ENCODE results near the gene ACTN4.

ACTN4 gene

DNA sequence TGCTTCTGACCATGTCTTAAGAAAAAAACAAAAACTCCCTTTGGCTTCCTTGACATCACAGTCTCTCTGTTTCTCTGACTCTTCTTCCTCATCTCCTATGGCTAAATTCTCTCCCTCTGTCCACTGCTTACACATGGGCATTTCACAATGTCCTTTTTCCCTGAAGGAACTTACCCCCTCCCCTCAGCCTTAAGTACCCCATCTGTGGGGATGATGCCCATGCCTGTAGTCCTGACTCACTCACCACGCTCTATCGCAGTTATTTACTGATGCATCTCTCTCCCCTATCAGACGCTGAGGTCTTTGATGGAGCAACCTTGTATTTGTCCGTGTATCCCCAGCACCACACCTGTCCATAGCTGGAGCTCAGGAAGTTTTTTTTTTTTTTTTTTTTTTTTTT lies 32.4 kb downstream of the ACTN4 start:
- DNase-seq, result no peak

DNA sequence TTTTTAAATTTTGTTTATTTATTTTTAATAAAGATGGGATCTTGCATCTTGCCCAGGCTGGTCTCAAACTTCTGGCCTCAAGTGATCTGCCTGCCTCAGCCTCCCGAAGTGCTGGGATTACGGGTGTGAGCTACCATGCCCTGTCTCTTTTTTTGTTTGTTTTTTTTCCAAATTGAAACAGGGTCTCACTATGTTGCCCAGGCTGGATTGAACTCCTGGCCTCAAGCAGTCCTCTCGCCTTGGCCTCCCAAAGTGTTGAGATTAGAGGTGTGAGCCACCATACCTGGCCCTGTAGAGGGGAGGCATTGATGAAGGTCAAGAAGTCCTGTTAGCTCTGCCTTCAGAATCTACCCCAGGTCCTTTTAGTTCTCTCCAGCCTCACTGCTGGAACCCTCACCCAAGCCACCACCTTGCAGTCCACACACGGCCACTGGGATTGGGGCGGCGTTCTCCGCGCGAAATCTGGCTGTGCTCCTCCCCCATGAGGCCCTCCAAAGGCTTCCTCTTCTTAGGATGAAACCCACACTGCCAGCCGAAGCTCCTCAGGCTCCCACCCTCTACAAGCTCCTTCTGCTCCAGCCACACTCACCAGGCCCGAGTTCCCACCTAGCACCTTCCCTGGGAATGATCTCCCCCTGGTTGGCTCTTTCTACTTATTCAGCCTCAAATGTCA lies 34.9 kb downstream of the ACTN4 start:
- no peak for DNase-seq

DNA sequence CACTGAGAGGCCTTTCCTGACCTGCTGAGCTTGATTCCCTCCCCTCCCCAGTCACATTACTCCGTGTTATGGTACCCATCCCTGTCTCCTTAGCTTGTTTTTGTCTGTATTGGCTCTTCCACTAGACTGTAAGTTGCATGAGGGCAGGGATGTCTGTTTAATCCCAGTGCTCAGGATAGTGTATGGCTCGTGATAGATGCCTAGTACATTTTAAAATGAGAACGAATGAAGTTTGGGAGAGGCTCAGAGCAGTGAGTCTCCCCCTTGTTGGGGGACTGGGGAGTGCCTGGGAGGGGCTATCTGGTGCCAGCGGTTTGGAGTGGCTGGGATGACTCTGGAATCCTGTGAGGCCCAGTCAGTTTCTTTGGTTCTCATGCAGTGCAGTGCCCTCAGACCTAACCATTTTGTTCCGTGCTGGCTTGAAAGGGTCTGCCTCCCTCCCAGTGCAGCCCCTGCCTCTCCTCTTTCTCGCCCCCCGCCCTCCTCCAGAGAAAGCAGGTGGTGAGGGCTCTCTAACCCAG lies 35.5 kb downstream of the ACTN4 start:
- DNase-seq, result no peak

DNA sequence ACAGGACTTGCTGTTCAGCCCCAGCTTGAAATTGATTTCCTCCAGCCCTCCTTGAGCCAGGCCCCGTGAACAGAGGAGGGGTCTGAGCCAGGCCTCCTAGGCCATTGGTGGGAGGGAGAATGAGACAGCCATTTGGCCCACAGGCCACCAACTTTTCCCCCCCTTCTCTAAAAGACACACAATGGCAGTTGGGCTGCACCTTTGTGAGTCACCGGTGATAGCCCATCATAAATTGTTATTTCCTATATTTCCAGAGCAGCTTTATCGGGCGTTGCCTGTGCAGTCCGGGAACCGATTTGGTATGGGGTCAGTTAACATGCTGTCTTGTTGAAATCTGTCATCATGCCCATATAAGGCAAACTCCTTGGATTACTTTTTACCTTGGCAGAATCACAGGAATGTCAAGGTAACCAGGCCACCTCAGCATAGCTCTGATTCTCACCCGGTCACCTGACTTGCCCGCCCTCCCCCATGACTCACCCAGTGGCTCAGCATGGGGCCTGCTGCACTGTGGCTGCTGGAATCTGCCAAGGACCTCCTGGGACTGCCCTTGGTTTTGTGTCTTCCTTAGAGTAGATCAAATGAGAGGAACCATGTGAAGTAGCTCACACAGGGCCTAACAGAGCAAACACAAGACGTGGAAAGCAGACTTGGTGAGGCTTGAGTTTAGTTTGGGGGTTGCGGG lies 36.1 kb downstream of the ACTN4 start:
- DNase-seq, result peak; percentile 58

DNA sequence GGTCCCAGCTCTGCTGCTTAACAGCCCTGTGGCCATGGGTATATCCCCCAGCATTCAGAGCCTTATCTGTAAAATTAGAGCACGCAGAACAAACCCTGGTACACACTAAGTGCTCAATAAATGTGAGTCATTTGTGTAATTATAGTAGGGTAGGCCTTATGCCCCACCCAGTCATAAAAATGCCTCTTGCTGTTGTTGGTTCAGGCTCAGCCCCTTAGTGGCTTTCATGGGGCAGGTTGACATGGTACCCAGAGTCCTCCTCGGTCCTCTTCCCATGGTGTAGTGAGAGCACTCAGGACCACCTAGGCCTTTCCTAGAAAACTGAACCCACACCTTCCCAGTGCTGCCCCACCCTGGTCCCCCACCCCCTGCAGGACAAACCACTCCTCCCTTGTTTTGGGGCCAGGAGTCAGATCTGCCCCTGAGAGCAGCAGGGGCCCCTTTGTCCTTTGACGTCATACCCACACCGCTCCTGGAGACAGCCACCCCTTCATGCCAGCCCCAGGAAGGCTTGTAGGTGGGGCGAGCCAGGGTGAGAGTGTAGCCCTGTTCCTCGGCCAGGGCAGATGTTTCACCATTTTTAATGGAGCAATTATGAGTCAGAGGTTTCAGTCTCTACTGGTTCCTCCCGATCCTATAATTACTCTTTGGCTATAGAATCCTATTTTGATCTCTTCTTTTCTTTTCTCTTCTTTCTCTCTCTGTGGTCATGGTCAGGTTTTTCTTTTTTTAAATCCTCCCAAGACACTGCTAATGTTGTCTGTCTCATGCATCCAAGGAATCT lies 36.8 kb downstream of the ACTN4 start:
- no peak for DNase-seq

DNA sequence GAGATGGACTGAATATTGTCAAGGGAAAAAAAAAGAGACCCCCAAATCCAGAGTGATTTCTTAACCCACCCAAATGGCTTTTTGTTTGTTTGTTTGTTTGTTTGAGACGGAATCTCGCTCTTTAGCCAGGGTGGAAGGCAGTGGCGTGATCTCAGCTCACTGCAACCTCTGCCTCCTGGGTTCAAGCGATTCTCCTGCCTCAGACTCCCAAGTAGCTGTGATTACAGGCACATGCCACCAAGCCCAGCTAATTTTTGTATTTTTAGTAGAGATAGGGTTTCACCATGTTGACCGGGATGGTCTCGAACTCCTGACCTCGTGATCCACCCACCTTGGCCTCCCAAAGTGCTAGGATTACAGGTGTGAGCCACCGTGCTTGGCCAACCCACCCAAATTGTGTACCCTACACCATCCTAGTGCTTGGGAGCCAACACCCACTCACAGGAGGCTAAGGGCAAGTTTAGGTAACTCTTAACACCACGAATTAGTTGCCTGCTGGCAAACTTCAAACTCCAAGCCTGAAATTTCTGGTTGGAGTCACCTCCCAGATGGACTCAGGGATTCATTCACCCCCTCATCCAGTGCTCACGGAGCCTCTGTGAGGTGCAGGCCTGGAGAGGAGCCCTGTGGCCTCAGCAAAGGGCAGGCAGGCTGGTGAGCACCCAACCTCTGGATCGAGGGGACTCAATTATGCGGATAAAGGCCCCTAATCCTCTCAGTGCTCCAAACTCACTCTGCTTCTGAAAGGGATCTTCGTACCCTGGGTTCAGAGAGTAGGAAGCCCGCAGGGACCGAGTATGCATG lies 37.6 kb downstream of the ACTN4 start:
- DNase-seq, result no peak

DNA sequence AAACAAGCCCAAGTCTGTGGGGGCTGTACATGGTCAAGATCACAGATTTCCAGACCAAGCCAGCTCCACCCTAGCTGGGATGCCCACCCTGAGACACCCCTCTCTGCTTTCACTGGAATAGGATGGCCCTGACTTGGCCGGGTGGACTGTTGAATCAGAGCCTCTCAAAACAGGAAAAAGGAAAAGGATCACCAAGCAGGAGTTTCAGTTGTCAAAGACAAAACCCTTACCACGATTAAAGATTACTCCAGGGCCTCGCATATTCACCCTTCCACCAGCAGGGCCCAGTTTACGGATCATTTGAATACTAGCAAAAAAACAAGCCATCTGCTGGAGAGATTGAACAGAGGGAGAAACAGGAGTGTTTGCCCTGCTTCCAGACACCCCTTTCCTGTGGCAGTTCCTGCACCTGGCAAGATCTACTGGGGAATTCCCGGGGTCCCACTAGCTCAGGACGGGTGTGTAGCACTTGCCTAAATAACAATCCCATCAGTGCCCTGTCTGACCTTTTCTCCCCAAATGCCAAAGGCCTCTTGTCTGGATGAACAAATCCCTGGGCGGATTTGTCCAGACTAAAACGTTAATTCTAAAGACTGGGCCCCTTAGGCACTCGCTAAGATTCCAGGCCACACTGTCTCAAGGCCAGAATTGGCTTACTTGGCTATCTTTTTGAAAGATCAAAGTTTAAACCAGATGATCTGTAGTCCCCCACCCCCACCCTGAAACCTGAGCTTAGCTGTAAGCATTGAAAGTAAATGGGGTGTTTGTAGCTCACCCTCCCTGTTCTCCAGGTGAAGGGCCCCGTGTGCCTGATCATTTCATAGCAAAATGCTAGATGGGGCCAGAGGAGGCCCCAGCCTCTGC lies 38.4 kb downstream of the ACTN4 start:
- no peak for DNase-seq

DNA sequence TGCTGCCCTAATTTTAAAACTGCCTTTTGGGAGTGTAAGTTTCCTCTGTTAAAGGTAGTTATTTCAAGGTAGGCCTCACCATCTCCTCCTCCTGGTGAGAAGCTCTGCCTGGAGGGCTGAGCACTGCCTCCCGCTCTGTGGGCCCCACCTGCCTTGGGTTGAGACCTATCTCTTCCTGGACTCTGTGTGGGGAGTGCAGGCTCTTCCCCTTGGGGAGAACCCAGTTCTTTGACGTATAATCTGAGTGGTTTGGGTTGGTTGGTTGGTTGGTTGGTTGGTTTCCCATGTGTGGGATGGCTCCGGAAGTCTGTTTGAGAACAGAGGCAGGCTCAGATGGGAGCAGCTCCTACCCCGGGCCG lies 39.1 kb downstream of the ACTN4 start:
- DNase-seq, result no peak

DNA sequence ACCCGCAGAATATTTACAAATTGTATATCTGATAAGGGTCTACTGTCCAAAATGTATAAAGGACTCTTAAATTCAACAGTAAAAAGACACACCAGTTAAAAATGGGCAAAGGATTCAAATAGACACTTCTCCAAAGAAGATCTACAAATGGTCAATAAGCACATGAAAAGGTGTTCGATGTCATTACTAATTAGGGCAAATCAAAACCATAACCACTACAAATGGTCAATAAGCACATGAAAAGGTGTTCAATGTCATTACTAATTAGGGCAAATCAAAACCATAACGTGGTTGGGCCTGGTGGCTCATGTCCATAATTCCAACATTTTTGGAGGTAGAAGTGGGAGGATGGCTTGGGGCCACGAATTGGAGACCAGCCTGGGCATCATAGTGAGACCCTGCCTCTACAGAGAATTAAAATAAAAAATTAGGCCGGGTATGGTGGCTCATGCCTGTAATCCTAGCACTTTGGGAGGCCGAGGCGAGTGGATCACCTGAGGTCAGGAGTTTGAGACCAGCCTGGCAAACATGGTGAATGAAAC lies 40.5 kb downstream of the ACTN4 start:
- no peak for DNase-seq

DNA sequence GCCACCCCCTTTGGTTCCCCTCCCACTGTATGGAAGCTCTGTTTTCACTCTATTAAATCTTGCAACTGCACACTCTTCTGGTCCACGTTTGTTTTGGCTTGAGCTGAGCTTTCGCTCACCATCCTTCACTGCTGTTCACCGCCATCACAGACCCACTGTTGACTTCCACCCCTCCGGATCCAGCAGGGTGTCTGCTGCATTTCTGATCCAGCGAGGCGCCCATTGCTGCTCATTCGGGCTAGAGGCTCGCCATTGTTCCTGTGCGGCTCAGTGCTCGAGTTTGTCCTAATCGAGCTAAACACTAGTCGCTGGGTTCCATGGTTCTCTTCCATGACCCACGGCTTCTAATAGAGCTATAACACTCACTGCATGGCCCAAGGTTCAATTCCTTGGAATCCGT lies 42.7 kb downstream of the ACTN4 start:
- no peak for DNase-seq

DNA sequence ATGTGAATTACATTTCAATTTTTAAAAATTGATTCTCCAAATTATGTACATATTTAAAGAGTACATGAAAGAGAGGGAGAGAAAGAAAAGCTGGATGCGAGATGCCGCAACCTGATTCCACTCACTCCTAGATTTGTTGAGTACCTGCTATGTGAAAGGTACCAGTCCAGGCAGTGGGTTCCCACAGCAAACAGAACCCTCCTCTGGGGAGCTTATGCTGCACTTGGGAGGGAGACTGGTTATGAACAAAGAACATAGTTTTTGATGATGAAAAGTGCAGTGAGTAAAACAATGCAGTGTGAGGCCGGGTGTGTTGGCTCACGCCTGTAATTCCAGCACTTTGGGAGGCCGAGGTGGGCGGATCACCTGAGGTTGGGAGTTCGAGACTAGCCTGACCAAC lies 43.4 kb downstream of the ACTN4 start:
- no peak for DNase-seq

DNA sequence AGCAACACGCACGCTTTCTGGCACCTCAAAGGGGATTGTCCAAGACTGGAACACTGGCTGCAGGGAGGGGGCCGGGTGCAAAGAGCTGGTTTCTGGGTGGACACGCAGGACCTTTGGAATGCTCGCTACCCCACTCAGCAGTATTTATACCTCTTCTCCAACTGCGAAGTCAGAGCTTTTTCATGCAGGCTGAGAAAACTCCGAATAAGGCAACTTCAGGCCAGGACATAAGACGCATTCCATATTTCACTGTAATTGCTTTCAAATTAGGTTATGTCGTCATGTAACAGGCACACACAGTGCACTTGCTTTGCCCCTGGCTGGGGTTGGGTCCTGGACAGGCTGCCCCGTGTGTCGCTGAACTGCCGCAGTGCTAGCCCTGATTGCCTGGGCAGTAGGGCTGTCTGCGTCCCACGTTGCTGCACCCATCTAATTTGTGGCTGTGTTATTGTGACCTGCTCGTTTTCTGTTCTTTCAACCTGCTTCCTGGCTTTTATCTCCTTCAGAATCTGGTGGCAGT lies 44.5 kb downstream of the ACTN4 start:
- no peak for DNase-seq

DNA sequence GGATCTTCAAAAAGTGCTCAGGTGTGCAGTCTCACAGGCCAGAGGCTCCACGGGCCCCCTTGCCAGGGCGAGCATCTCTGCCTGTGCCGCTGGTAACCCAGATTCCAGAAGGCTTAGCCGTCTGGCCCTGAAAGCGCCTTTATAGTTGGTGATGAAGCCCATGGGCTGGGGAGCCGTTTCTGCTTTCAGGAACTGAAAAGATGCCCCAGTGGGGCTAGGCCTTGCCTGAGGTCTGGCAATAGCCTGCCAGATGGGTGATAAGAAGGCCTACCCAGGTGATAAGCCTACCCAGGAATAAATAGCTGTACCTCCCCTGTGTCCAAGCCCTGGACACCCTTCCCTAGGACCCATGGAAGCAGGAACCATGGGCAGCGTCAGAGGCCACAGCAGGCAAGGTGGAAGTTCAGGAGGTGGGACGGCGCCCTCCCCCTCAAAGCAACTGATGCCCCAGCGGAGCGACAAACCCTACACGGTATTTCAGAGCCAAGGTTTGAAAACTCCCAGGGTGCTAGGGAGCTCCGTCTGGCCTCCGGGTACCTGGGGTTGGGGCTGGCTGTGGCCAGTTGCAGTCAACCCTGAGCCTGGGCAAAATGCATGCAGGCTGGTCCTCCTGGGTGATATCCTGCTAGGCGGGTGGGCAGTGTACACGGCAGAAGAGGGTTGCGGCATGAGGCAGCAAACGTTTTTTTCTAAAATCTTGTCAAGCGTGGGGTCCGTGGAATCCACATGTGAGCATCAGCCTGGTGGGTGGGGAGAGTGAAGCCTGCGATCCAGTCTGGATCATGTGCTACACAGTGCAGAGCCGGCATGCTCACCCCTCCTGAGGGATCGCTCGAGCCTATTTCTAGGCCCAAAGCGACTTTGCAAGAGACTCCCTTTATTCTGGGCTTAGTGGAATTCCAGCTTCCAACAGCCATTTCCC lies 45.3 kb downstream of the ACTN4 start:
- no peak for DNase-seq

DNA sequence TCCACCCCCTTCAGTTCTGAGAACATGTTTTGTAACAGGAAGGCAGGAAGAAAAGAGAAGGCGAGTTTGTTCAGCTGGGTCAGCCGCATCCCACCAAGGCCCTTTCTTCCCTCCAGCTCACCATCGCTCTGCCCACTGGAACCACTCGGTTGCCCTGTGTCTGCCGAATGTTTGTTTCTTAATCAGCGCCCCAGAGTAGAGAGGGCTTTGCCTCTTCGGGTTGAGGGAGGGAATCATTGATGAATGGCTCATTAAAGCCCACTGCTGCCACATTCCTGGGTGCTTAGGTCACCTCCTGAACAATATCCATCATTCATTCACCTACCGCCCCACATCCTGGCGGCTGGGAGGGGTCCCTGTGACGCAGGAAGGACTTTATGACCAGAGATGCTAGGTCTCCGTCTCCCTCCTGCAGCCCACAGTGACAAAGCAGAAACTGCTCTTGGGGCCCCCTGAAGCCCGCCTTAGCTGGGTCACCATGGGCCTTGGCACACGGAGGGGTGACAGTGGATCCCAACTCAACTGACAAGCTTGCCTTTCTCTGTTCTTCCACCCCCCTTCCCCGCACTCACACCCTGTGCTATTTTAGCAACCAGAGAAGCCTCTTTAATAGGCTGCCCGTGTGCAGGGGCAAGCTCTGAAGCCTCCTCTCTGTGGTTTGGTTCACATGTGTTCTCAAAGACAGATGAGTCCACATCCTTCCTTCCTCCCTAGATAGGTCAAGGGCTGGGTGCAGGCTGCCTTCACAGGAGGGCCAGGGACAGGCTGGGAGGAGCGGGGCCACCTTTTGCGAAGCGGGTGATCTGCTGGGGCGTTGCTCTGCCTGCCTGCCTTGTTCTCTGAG lies 46.2 kb downstream of the ACTN4 start:
- DNase-seq, result no peak

DNA sequence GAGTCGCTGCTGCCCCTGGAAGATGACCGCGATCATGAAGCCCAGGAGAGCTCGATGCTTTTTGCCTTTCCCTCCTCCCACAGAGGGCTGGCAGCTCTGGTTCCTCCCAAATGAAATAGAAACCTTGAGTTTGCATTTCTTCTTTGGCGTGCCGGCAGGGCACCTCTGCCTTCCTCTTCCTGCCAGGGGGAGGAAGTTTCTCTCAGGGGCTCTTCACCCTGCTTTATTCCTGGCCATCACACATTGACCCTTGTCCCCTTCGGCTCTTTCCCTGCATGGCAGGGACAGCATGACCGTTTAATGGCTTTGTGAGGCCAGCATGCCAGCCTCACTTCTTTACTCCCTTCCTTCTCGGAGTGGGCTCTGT lies 47.9 kb downstream of the ACTN4 start:
- DNase-seq, result no peak

DNA sequence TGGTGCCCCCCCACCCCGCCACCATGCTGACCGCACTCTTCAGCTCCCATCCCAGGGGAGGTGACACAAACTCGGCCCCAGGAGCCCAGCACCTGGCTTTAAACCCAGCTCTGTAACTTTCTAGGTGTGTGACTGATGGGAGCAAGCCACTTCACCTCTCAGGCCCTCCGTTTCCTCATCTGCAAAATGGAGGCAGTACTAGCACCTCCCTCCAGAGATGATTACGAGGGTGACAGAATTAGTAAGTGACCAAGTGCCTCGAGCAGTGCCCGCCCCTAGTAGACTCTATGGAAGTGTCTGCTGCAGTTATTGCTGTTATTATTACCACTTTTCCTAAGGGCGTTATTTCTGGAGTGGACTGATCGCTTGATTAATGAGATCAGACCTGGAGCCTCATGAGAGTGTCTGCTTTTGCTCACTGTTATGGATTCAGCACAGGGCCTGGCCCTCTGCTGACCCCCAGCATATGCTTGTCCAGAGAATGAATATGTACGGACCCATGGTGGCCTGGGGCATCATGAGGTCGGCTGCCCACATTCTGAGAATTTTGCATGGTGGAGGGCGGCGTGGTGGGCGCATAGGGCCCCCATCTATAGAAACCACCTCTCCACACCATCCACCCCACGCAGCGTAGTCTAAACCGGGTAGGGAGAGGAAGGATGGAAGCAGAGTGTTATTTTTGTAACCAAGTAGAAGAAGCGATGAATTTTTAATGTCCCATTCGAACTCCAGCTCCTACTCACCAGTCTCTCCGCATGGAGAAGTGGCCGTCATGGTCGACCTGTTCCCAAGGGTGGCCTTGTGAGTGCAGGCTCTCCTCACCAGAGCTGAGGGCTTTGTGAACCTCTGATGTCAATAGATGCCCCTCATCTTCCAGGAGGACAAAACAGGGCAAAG lies 48.6 kb downstream of the ACTN4 start:
- no peak for DNase-seq

DNA sequence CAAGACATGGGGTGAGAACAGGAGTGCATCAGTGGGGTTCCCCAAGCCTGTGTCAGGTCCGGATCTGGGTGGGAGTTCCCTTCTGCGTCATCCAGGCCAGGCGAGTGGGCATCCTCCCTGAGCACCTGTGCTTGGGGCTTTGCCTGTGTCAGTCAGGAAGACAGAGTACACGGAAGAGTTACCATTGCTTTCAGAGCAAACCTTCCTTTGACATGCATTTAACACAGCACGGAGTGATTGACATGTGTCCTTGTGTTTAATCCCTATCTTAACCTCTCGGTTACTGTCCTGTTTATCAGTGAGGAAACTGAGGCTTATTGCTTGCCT lies 49.2 kb downstream of the ACTN4 start:
- DNase-seq, result no peak

DNA sequence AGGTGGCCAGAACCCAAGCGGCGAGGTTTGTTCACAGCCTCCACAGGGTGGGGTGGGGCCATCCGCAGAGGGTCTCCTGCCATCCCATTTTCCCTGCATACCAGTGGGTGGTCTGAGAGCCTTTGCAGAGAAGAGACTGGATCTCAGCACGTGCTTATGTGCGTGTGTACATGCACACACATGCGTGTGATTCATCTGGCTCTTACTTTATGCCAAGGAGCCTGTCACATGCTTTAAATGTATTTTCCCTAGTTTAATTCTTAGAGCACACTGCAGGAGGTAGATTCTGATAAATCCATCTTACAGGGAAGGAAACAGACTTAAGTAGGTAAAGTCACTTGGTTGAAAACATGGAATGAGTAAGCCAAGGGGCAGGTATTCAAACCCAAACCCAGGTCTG lies 49.7 kb downstream of the ACTN4 start:
- DNase-seq, result no peak

DNA sequence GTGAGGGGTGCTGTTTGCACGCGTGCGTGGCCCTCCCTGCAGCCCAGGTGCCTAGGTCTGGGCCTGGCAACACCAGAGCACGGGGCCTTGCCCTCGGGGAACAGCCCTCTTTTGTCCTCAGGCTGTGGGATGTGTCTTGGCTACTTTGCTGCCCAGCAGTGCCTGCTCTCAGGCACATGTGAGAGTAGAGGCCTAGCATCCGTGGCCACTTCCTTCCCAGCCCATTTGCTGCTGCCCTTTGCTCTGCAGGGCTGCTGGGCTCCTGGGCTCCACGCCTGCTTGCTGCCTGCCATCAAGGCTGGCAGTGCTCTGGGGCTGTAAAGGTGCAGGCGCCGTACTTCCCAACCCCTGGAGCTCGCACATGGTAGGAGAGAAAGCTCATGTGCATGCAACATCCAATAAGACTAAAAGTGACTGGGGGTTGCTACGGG lies 50.2 kb downstream of the ACTN4 start:
- no peak for DNase-seq
